Epidermal melanocyte (primary cell): ENCODE measurements around the gene NCAM1.

ENCODE experiments used
- DNase-seq: peaks from one replicate; pipeline ENCODE4 v3.0.0; 2011; ENCODE audit warnings: low spot score; ENCODE audit not compliant: insufficient read length

The NCAM1 gene

GRCh38 chr11:113199866-113200265 is 238.6 kb downstream of the NCAM1 start:
- DNase-seq, result no peak

GRCh38 chr11:113201054-113201818 is 240.0 kb downstream of the NCAM1 start:
- DNase-seq, result no peak

GRCh38 chr11:113202431-113202830 is 241.2 kb downstream of the NCAM1 start:
- DNase-seq, result no peak

- DNase-seq, result no peak
These were observed 242.0 kb downstream of the NCAM1 start for GRCh38 chr11:113203141-113203753.

- no peak for DNase-seq
These were observed 243.1 kb downstream of the NCAM1 start for GRCh38 chr11:113204280-113204679.

GRCh38 chr11:113213549-113213948 is 252.3 kb downstream of the NCAM1 start:
- no peak for DNase-seq

GRCh38 chr11:113222241-113222640 is 261.0 kb downstream of the NCAM1 start:
- no peak for DNase-seq

- no peak for DNase-seq
These were observed 273.7 kb downstream of the NCAM1 start for GRCh38 chr11:113234888-113235287.

GRCh38 chr11:113237261-113237660 is 276.0 kb downstream of the NCAM1 start:
- DNase-seq, result no peak

- no peak for DNase-seq
These were observed 277.5 kb downstream of the NCAM1 start for GRCh38 chr11:113238721-113239120.

- DNase-seq, result no peak
These were observed 279.2 kb downstream of the NCAM1 start for GRCh38 chr11:113240389-113240788.

GRCh38 chr11:113240790-113241635 is 279.8 kb downstream of the NCAM1 start:
- no peak for DNase-seq

GRCh38 chr11:113241636-113242054 is 280.4 kb downstream of the NCAM1 start:
- no peak for DNase-seq

- no peak for DNase-seq
These were observed 280.8 kb downstream of the NCAM1 start for GRCh38 chr11:113242060-113242459.

- DNase-seq, result no peak
These were observed 281.7 kb downstream of the NCAM1 start for GRCh38 chr11:113242767-113243397.

GRCh38 chr11:113243696-113244095 is 282.5 kb downstream of the NCAM1 start:
- DNase-seq, result no peak

GRCh38 chr11:113245216-113245615 is 284.0 kb downstream of the NCAM1 start:
- no peak for DNase-seq

GRCh38 chr11:113247221-113247620 is 286.0 kb downstream of the NCAM1 start:
- DNase-seq, result no peak

- DNase-seq, result no peak
These were observed 286.7 kb downstream of the NCAM1 start for GRCh38 chr11:113247966-113248365.

GRCh38 chr11:113248702-113249490 is 287.7 kb downstream of the NCAM1 start:
- no peak for DNase-seq

GRCh38 chr11:113249491-113249763 is 288.2 kb downstream of the NCAM1 start:
- no peak for DNase-seq
